Activated CD4-positive, alpha-beta T cell treated with anti-CD3 and anti-CD28 coated beads, Interleukin-2, amount 50 U/mL, for 1 hour (primary cell): ENCODE results near the gene PLCXD1.
"Not testable (repeated sequence)": the region's sequence is repeated elsewhere in the genome, so short reads cannot be mapped to it uniquely, and the experiment has no call there.

Experiments
- DNase-seq: peaks from one replicate; pipeline ENCODE4 v3.0.0-alpha.2; 2020

The PLCXD1 gene

DNA sequence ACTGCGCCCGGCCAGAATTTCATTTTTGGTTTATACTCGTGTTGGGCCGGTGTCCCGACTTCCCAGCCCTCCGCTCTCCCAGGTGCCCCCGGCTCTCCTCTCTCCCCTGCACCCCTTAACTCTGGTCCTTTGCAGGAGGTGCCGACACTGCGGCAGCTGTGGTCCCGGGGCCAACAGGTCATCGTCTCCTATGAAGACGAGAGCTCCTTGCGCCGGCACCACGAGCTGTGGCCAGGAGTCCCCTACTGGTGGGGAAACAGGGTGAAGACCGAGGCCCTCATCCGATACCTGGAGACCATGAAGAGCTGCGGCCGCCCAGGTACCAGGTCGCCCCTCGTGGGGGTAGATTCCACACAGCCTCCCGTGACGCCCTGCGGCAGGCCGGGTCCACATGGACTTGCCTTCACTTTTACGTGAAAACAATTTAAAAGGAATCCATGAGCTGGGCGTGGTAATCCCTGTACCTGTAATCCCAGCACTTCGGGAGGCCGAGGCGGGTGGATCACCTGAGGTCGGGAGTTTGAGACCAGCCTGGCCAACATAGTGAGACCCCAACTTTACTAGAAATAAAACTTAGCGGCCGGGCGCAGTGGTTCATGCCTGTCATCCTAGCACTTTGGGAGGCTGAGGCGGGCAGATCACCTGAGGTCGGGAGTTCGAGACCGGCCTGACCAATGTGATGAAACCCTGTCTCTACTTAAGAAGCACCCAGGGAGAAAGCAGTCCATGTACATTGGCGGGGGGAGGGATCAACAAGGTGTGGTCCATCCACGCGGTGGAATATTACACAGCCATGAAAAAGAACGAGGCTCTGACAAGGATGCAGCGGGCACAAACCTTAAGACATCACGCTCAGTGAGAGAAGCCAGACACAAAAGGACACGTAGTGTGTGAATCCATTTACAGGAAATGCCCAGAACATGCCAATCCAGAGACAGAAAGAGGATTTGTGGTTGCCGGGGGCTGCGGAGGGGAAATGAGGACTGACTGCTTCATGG lies 12.0 kb downstream of the PLCXD1 start:
- DNase-seq, result no peak

DNA sequence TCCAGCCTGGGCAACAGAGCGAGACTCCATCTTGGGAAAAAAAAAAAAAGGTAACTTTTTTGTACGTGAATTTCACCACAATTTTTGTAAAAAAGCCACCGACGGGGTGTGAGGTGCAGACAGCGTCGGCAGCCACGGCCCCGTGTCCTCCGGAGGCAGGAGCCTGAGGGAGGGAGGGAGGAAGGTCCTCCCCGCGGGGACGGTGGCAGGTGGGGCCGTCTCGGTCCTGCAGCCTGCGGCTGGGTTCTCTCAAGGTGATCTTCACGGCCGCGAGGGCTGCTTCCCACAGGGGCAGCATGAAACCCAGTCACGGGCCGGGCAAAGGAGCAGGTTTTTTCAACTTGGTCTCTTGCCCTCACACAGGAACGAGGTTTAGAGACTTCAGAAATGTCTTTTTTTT lies 14.0 kb downstream of the PLCXD1 start:
- DNase-seq, result no peak

DNA sequence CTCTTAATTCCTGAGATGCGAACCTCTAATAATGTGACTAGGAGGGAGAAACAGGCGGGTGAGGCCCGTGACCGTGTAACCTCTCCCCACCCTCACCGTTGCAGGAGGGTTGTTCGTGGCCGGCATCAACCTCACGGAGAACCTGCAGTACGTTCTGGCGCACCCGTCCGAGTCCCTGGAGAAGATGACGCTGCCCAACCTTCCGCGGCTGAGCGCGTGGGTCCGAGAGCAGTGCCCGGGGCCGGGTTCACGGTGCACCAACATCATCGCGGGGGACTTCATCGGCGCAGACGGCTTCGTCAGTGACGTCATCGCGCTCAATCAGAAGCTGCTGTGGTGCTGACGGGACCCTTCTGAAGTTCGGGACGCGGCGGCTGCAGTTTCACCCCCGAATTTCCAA lies 17.8 kb downstream of the PLCXD1 start:
- no peak for DNase-seq

DNA sequence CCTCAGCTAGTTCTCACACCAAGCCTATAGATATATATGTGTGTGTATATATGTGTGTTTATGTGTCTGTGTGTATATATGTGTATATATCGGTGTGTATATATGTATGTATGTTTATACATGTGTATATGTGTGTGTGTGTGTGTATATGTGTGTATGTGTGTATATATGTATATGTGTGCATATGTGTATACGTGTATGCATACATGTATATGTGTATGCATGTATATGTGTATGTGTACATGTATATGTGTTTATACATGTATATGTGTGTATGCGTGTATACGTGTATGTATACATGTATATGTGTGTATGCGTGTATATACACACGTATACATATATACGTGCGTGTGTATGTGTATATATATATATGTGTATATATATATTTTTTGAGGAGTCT lies 19.2 kb downstream of the PLCXD1 start:
- DNase-seq, result no peak

DNA sequence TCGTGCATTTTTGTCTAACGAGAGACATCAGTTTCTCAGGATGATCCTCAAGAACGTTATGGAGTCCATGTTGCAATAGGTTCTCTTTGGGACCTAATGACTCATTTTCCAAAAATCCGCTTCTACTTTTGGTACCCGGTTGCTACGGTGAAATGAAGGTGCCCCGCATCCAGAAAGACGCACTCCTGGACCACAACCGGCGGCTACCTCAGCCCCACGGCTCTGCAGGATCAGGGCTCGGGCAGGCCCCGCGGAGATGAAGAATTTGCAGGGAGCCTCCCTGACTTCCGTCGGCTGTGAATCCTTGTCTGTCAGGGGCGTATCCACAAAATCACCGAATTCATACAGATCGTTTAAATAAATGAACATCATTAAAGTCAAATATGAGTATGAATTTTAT lies 21.8 kb downstream of the PLCXD1 start:
- DNase-seq, result no peak

DNA sequence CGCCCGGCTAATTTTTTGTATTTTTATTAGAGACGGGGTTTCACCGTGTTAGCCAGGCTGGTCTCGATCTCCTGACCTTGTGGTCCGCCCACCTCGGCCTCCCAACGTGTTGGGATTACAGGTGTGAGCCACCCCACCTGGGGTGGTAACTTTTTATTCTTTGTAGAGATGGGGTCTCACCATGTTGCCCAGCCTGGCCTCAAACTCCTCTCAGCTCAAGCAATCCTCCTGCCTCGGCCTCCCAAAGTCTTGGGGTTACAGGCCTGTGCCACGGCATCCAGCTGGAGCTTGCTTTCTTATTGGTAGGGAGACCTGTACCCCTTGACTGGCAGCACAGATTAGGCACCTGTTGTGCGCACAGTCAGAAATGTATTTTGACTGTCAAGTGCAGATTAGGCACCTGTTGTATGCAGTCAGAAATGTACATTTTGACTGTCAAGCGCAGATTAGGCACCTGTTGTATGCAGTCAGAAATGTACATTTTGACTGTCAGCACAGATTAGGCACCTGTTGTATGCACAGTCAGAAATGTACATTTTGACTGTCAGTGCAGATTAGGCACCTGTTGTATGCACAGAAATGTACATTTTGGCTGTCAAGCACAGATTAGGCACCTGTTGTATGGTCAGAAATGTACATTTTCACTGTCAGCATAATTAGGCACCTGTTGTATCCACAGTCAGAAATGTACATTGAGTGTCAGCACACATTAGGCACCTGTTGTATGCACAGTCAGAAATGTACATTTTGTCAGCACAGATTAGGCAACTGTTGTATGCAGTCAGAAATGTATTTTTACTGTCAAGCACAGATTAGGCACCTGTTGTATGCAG lies 24.8 kb downstream of the PLCXD1 start:
- DNase-seq, result not testable (repeated sequence)

DNA sequence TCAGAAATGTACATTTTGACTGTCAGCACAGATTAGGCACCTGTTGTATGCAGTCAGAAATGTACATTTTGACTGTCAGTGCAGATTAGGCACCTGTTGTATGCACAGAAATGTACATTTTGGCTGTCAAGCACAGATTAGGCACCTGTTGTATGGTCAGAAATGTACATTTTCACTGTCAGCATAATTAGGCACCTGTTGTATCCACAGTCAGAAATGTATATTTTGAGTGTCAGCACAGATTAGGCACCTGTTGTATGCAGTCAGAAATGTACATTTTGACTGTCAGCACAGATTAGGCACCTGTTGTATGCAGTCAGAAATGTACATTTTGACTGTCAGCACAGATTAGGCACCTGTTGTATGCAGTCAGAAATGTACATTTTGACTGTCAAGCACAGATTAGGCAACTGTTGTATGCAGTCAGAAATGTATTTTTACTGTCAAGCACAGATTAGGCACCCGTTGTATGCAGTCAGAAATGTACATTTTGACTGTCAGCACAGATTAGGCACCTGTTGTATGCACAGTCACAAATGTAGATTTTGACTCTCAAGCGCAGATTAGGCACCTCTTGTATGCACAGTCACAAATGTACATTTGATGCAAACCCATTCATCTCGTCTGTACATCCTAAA lies 25.6 kb downstream of the PLCXD1 start:
- DNase-seq, result not testable (repeated sequence)

DNA sequence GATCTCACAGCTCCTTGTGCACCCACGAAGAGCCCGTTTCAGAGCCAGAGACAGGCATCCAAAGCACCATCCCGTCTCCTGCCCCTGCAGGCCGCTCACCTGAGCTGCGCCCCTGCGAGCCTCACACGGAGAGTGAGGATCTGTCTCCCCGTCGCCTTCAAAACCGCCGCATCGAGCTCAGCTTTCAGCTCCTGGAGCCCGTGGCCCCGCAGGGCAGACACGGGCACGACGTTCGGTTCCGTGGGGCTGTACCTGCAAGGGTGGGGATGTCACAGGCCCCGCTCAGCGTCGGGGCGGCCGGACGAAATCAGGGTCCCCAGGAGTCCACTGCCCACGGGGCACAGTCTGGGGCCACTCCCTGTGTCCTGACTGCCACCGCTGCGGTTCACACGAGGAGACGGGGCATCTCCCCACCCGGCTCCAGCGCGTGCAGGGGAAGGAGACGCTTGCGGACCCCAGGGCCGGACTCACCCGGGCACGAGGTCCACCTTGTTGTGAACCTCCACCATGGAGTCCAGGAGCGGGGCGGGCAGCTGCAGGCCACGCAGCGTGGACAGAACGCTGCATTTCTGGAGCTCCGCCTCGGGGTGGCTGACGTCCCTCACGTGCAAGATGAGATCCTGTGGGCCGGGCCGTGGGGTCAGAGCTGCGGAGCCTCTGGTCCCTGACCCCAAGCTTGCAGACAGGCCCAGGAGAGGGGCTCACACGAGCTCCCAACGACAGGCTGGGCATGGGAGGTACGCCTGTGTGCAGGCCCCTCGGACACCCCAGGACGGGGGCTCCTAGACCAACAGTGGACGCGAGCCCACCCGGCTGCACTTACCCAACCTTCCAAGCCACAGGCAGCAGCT lies 26.3 kb downstream of the PLCXD1 start:
- DNase-seq, result no peak

DNA sequence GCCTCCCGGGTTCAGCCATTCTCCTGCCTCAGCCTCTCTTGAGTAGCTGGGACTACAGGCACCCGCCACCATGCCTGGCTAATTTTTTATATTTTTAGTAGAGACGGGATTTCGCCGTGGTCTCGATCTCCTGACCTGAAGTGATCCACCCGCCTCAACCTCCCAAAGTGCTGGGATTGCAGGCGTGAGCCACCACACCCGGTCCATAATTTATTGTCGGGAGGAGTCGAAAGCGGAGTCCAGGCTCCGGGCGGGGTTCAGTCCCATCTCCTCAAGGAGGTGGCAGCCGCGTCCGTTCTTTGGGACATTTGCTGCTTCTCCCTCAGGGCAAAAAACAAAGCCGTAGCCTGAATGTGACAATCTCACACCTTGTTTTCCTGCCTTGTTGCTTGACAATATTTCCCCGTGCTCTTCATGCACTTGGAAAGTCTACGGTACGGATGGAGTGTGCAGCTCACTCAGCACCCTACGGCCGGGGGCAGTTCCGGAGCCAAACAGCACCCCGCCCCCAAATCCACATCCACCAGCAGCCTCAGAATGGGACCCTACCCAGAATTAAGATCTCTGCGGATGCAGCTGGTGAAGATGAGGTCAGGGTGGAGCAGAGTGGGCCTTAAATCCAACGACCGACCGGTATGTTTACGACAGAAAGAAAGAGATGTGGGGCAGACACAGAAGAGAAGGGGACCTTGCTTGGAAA lies 27.8 kb downstream of the PLCXD1 start:
- DNase-seq, result no peak

DNA sequence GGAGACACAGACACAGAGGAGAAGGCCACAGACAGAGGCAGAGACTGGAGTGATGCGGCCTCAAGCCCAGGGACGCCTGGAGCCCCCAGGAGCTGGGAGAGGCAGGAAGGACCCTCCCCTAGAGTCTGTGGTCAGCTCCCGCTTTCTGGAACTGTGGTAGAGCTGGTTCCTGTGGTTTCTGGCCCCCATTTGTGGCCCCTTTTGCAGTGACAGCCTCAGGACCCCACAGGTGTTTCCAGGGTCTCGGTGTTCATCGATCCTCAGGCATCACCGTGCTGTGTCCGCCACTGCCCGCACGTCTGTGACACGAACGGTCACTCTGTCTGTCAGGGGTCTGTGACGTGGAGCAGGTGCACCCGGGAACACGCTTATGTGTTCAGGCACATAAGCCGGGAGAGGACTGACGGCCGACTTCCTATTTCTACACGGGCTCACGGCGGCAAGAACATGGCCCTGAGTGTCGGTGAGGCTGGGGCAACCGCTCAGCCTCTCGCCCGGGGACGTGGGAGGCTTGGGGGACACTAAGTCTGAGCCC lies 29.5 kb downstream of the PLCXD1 start:
- no peak for DNase-seq

DNA sequence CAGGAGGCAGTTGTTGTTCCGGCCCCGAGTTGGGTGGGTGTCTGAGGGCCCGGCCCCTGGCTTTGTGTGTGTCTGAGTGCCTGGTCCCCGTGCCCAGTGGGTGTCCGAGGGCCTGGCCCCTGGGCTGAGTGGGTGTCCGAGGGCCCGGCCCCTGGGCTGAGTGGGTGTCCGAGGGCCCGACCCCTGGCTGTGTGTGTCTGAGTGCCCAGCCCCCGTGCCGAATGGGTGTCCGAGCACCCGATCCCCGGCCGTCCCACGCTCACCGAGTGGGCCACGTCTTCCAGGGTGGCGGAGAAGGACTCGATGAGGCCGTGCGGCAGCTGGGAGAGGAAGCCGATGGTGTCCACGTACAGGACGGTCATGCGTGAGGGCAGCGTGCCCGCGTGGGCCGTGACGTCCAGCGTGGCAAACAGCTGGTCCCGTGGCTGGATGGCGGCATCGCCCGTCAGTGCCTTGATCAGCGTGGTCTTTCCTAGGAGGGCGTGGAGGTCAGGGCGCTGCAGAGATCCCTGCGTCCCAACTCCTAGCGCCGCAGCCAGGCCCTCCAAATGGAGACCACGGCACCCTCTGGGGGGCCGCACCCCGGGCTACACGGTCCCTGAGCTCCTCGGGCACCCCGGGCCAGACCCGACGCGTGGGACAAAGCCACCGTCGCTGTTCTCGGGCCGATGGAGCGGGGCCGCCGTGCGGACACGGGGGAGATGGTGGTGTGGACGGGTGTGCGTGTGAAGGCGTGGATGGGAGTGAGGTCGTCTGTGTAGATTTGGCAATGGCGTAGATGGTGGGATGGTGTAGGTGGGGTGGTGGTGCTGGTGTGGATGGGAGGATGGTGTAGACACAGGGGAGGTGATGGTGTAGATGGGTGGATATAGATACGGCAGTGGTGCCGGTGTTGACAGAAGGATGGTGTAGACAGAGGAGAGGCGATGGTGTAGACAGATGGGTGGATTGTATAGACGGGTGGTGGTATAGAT lies 30.3 kb downstream of the PLCXD1 start:
- DNase-seq, result no peak

DNA sequence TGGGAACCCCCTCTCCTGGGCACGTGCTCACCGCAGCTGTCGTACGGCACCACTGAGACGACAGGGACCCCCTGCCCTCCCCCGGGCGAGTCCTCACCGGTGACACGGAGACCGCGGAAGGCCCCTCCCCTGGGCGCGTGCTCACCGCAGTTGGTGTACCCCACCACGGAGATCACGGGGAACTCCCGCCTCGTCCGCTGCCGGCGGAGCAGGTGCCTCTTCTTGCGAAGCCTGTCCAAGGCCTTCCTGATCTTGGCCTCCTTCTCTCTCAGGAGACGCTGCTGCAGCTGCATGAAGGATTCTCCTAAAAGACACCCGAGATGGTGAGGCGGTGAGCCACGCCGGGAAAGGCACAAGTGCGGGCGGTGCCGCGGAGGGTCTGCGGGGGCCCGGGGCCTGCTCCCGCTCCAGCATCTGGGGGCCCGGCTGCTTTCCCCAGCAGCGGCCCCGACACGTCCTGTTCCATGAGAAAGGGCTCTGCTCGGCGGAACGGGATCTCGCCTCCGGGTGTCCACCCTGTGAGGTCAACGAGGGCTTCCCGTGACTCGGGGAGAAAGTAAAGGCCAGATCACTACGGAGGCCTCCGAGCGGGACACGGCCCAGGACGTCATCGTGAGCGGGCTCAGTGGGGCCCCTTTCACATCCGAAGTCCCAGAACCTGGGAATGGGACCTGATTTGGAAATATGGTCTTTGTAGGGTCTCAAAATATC lies 31.6 kb downstream of the PLCXD1 start:
- DNase-seq, result no peak

DNA sequence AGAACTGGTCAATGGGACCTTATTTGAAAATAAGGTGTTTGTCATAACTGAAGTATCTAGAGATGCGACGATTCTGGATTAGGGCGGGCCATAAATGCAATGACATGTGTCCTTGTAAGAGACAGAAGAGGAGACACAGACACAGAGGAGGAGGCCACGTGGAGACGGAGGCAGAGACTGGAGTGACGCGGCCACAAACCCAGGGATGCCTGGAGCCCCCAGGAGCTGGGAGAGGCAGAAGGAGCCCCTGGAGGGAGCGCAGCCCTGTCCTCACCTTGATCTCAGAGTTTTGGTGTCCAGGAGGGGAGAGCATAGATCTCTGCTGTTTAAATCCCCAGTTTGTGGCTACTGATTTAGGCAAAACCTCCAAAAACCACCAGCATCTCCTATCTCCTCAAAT lies 32.4 kb downstream of the PLCXD1 start:
- DNase-seq, result no peak

DNA sequence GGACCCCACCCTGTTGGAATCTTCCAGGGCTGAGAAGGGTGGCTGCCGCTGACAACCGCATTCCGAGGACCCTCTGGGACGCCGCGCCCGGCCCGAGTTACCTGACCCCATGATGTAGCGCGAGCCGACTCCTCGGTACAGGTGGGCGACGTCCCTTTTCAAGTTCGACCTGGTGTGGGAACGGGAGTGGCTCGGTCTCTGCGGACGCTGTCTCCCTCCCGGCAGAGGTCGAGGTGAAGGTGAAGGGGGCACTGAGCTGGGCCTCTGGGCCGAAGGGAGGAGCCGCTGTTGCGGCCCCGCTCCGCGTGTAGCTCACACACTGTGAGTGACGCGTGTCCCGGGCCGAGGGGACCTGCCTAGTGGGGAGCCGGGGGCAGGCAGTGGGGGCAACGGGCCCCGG lies 32.9 kb downstream of the PLCXD1 start:
- no peak for DNase-seq

DNA sequence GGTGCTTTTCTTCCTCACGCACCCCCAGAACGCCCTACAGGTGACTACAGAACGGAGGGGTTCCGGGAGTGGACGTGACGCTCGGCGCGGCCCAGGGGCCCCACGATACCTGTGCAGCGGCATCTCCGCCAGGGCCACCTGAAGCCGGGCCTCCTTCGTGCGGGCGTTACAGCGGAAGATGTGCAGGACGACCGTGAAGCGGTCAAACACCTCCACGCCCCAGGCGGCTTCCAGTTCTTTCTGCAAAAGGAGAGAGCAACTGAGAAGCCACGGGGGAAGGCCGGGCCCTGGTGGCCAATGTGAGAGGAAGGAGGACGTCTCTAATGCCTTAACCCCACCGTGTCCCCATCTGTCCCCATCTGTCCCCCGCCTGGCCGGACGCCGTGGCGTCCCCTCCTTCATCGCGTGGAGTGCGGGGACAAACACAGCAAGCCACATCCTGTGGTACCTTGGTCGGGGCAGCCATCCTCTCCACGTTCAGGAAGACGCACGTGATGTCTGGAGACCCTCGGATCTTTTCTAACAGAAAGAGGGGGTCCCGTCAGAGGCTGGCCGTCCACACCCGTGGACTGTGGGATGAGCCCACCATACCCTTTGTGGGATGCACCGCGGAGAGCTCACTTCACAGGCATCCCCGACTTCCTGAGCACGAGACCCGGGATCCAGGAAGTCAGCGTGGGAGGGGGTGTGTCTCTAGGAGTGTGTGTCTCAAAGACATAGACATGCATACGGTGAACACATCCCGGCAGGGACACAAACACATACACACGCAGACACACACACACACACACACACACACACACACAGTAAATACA lies 33.8 kb downstream of the PLCXD1 start:
- DNase-seq, result no peak

DNA sequence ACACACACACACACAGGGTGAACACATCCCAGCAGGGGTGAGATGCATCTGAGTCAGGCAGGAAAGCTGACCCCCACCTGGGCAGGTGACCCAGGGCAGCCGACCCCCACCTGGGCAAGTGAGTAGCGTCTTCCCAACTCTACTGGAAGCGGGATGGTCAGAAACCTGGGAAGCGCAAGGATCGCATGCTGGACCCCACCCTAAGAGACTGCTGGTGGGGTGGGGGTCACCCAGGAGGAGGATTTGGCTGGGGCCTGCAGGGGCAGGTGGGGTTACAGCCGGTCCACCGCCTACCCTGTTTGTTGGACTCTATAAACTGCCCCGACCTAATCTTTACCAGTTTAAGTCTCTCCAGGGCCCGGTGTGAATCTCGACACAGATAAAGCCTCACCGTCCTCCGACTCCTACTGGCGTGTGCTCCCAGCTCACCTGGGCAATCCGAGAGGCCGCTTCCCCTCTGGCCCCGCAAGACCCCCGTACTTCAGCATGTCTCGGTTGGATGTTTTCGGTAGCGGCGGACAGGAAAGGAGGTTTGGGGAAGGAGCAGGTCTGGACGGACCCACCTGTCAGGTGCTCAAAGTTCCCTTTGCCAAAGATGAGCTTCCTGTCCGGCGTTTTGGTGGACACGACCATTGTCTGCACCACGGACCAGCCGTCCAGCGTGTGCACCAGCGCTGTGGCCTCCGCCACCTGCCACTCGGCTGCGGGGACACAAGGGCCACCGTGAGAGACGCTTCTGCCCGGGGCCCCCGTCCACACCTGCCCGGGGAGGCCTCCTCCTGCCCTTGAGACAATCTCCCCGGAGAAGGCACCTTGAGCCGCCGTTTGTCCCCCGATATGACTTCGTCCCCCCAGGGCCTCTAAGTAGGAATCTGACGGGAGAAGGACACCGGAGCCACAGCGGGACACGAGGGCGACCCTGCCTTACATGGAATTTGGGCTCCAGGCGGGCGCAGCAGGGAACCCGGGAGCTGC lies 35.5 kb downstream of the PLCXD1 start:
- DNase-seq, result no peak

DNA sequence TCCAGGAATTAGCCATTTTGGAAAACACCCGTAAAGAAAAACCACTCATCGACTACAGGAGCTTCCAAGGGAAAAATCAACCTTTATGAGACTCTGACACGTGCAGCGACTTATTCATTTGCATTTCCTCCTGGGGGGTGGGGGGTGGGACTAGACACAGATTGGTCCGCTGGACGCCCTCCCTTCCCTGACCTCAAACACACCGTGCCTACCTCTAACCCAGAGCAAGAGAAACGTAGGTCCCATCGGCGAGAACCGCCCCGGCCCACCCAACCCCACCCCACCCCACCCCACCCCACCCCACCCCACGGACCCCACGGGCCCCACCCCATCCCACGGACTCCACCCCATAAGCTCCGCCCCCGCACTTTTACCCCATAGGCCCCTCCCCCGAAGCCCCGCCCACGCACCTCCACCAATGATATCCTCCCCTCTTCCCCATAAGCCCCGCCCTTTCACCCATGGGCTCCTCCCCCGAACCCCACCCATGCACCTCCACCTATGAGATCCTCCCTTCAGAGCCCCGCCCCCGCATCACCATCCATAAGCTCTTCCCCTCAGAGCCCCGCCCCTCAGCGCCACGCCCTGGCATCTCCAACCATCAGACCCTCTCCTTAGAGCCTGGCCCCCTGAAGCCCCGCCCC lies 36.4 kb downstream of the PLCXD1 start:
- DNase-seq, result no peak
